HepG2 (cell line): ENCODE results near the gene C3orf70. TPM values are rescaled to one million over a fixed set of nuclear protein-coding genes. Genes with fewer than 3 reads are reported as not detected.

Experiments used
- ATAC-seq: fragments of 200-7000 bp; cut with Tn5 transposase; 3 replicates; pipeline ENCODE4 v1.9.1; 2020; ENCODE audit warnings: mild to moderate bottlenecking, moderate library complexity
- BruUV-seq: library from RNA; stranded (reverse); fragments of 400-500 nt; replicated peaks from 2 replicates; lab custom pipeline; 2021; lab: Mats Ljungman, UMichigan
- CTCF ChIA-PET: fragments of 300-600 bp; formaldehyde crosslinking; extraction: SDS; loops from one replicate; lab custom pipeline; 2021; ENCODE audit warnings: low total read pairs, inconsistent platforms, low intra/inter-chr PET ratio; lab: Yijun Ruan, JAX
- POLR2A ChIA-PET: fragments of 350-600 bp; sonication (Branson Sonifier 250); formaldehyde crosslinking; loops from one replicate; lab custom pipeline; 2020; ENCODE audit warnings: antibody characterized with exemption, inconsistent platforms; lab: Yijun Ruan, JAX
- DNase-seq: peaks from one replicate; pipeline ENCODE4 v3.0.0-alpha.2; 2015; ENCODE audit warnings: low spot score
- FAIRE-seq: peaks from 3 replicates; lab custom pipeline; 2011; peaks lifted over from hg19 to GRCh38; lab: Jason Lieb, UNC
- H2AFZ ChIP-seq: one replicate; pipeline ENCODE4 v1.6.1; 2011; ENCODE audit warnings: low read length, inconsistent platforms
- H3K27ac ChIP-seq: fragments of 300-600 bp; 3 replicates; pipeline ENCODE4 v1.8.0; 2011; ENCODE audit warnings: mixed run types, mild to moderate bottlenecking, mixed read lengths, low read length, inconsistent platforms; ENCODE audit not compliant: insufficient read depth; ENCODE audit errors: extremely low read length
- H3K27me3 ChIP-seq, 2 experiments: fragments of 200-600 bp in 1 of 2; 2 replicates in 1 of 2; 3 replicates in 1 of 2; pipeline versions ENCODE4 v1.6.0 to v1.8.0; 2011; ENCODE audit warnings: low read length in 2 of 2, mild to moderate bottlenecking in 2 of 2, moderate library complexity in 2 of 2, inconsistent platforms in 1 of 2; ENCODE audit not compliant: insufficient read depth in 2 of 2, control insufficient read depth in 1 of 2
- H3K36me3 ChIP-seq, 2 experiments: fragments of 200-600 bp in 1 of 2; replicated peaks in 1 of 2; 2 replicates in 1 of 2; 3 replicates in 1 of 2; pipeline versions ENCODE4 v1.5.1 to v1.8.0; 2011; ENCODE audit warnings: low read length in 2 of 2, inconsistent platforms in 1 of 2; ENCODE audit not compliant: insufficient read depth in 2 of 2, control insufficient read depth in 1 of 2
- H3K4me1 ChIP-seq: 2 replicates; pipeline ENCODE4 v1.5.1; 2012; ENCODE audit warnings: low read length, inconsistent platforms; ENCODE audit not compliant: insufficient read depth
- H3K4me2 ChIP-seq: 2 replicates; pipeline ENCODE4 v1.6.0; 2011; ENCODE audit warnings: low read depth, low read length, inconsistent platforms
- H3K4me3 ChIP-seq, 3 experiments: fragments of 200-600 bp in 1 of 3; sonication (generic), shearing (Covaris generic) in 1 of 3; replicated peaks in 1 of 3; 2 replicates each; pipeline ENCODE4 v1.5.1; 2011 to 2016; ENCODE audit warnings: low read length in 3 of 3, inconsistent platforms in 2 of 3, low read depth in 2 of 3, mild to moderate bottlenecking in 2 of 3, control low read depth in 1 of 3, mixed read lengths in 1 of 3; ENCODE audit not compliant: insufficient read depth in 1 of 3
- H3K79me2 ChIP-seq: one replicate; pipeline ENCODE4 v1.6.1; 2011; ENCODE audit warnings: low read length, inconsistent platforms; ENCODE audit not compliant: insufficient read depth
- H3K9ac ChIP-seq: 2 replicates; pipeline ENCODE4 v1.6.0; 2011; ENCODE audit warnings: mild to moderate bottlenecking, low read depth, low read length, inconsistent platforms; ENCODE audit not compliant: insufficient read depth
- H3K9me3 ChIP-seq: 2 replicates; pipeline ENCODE4 v1.5.1; 2012; ENCODE audit warnings: mild to moderate bottlenecking, low read length
- H4K20me1 ChIP-seq: 2 replicates; pipeline ENCODE4 v1.6.0; 2011; ENCODE audit warnings: inconsistent platforms, mild to moderate bottlenecking, low read length, moderate library complexity; ENCODE audit not compliant: insufficient read depth
- AGO2 ChIP-seq: fragments of 200-400 bp; formaldehyde crosslinking; optimal IDR thresholded peaks from 2 replicates; pipeline ENCODE3; 2017; ENCODE audit warnings: mild to moderate bottlenecking, low read depth, low read length, moderate library complexity
- FOXA3 ChIP-seq: IDR thresholded peaks from 2 replicates; pipeline ENCODE4 v1.6.1; 2016; ENCODE audit warnings: missing genetic modification reagents, missing compliant biosample characterization
- GATAD2A ChIP-seq: IDR thresholded peaks from 2 replicates; pipeline ENCODE4 v1.6.1; 2016
- IKZF4 ChIP-seq: sonication (generic); formaldehyde crosslinking; IDR thresholded peaks from 2 replicates; pipeline ENCODE4 v1.5.1; 2020; ENCODE audit warnings: borderline replicate concordance, mild to moderate bottlenecking, low read depth, missing genetic modification reagents; ENCODE audit errors: not compliant biosample characterization
- ISL2 ChIP-seq: sonication (generic); formaldehyde crosslinking; IDR thresholded peaks from 2 replicates; pipeline ENCODE4 v1.5.0; 2020; ENCODE audit warnings: missing genetic modification reagents
- SIX1 ChIP-seq: sonication (generic); formaldehyde crosslinking; IDR thresholded peaks from 2 replicates; pipeline ENCODE4 v1.4.0; 2020; ENCODE audit warnings: missing genetic modification reagents, borderline replicate concordance
- XRCC5 ChIP-seq: fragments of 200-400 bp; formaldehyde crosslinking; optimal IDR thresholded peaks from 2 replicates; pipeline ENCODE3; 2017; ENCODE audit warnings: mild to moderate bottlenecking, low read length
- ZKSCAN8 ChIP-seq: IDR thresholded peaks from 2 replicates; pipeline ENCODE4 v1.6.1; 2016; ENCODE audit warnings: borderline replicate concordance, missing genetic modification reagents, missing compliant biosample characterization
- ZNF773 ChIP-seq: sonication (generic); formaldehyde crosslinking; IDR thresholded peaks from 2 replicates; pipeline ENCODE4 v1.4.0; 2020; ENCODE audit warnings: missing genetic modification reagents, borderline replicate concordance
- ZNF775 ChIP-seq: sonication (generic); formaldehyde crosslinking; IDR thresholded peaks from 2 replicates; pipeline ENCODE4 v1.4.0; 2020; ENCODE audit warnings: missing genetic modification reagents, mild to moderate bottlenecking, moderate library complexity, borderline replicate concordance
- WGBS: methylation state at CpG from one replicate; pipeline ENCODE4 v1.1.6; 2017; ENCODE audit warnings: low lambda C conversion rate; 5-methylcytosine and 5-hydroxymethylcytosine counted together
- in situ Hi-C: cut with HindIII; loops from 2 replicates; pipeline ENCODE4 v1.10.0; 2017; ENCODE audit warnings: low pct_unique_long_range_greater_than_20kb; ENCODE audit not compliant: extremely low pct_ligation_motif_present
- intact Hi-C: fragments of 100-400 bp; cut with micrococcal nuclease; formaldehyde crosslinking; loops from one replicate; pipeline ENCODE4 v1.10.0; 2022; ENCODE audit not compliant: unreplicated experiment
- polyA plus RNA-seq, 8 experiments: library from polyadenylated mRNA; depleted of rRNA in 3 of 8; stranded (reverse) in 7 of 8; unstranded in 1 of 8; fragments of >200 nt; fragmentation: Illumina TruSeq in 4 of 8; extraction: Trizol in 4 of 8; gene quantifications; 2 replicates each; pipeline versions ENCODE4 v1.2.1 to v1.2.3, GENCODE V29; 2011 to 2016; ENCODE audit warnings: low read depth in 4 of 8, missing spikeins in 1 of 8, mixed read lengths in 1 of 8; ENCODE audit not compliant: insufficient read depth in 1 of 8
- total RNA-seq, 5 experiments: library from RNA; depleted of rRNA; stranded (reverse); fragments of >200 nt; fragmentation: Illumina TruSeq; extraction: Trizol; gene quantifications; 2 replicates each; pipeline ENCODE4 v1.2.3, GENCODE V29; 2016; ENCODE audit warnings: low read depth in 1 of 5
- TF ChIP-seq, protein P1 (sequence below): sonication (generic); formaldehyde crosslinking; conservative IDR thresholded peaks from 2 replicates; pipeline ENCODE4 v1.4.0; 2020; ENCODE audit warnings: mild to moderate bottlenecking, missing genetic modification reagents, moderate library complexity
- TF ChIP-seq, protein P2 (sequence below): sonication (generic); formaldehyde crosslinking; IDR thresholded peaks from 2 replicates; pipeline ENCODE4 v1.4.0; 2020; ENCODE audit warnings: missing genetic modification reagents

Gene C3orf70
- total and polyA plus RNA-seq, 2 of the 13 experiments (the other 11 are each of a cell fraction or from before 2014, with no cell fraction given): 0.79 to 2.4 TPM

DNA sequence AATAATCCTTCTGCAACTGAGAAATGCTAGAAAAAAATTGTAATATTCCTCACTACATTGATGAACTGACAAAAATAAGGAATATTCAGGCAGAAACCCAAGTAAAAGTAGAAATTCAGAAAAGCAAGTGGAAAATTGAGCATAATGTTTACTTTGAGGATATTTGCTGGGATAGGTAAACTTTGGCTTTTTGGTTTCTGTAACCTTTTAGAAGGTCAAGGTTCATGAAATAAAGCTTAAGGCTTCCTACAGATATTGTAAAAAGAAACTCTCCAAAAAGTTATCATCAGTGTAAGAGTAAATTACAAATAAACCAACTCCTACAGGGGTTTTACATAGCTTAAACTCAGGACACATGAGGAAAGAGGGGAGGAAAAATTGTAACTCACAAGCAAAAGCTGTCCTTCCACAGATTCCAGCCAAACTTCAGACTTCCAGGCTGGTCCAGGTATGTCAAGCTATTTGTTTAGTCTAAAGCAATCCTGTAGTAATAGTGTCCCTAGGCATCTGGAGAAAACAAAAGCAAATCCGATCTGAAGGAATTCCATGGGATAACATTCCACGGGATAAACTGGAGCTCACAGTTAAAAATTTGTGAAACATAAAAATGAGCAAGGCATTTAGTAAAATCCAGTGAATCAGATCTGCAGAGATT lies 21.1 kb downstream of the C3orf70 start:
- H2AFZ ChIP-seq: no peak overlapping the region
- H3K79me2 ChIP-seq: no peaks in the 10 kb centered on the region
- H3K27ac ChIP-seq: no peak overlapping the region
- in situ Hi-C loops (no loop called here), intact Hi-C loops (no loop called here)
- DNase-seq: peak; percentile 57
- H3K27me3 ChIP-seq: no peaks in the 10 kb centered on the region; a peak in 1 of 5 replicates
- peak; percentile 58 for FAIRE-seq
- ChIA-PET POLR2A (no interaction called here), CTCF (no interaction called here)
- 0% methylated on average over 2 of the region's 2 CpGs for WGBS
- no peaks in the 10 kb centered on the region for H3K36me3 ChIP-seq
- no TSS peak for BruUV-seq
- no peak overlapping the region for H3K9ac ChIP-seq
- no peaks in the 10 kb centered on the region for H3K9me3 ChIP-seq
- peak overlapping the region; percentile 32 for H3K4me2 ChIP-seq
- peak; percentile 81 for ATAC-seq
- no peaks in the 10 kb centered on the region for H4K20me1 ChIP-seq
- peaks cover 54% of the 10 kb centered on the region for H3K4me1 ChIP-seq
- H3K4me3 ChIP-seq: 0 out of 6 replicates have a peak overlapping the region, but pooled peaks of 1 of the 3 experiments have one; percentile 14
- TF ChIP-seq AGO2 (no peak), XRCC5 (no peak), ZNF775 (CRISPR knock-in tag) (no peak), ZNF773 (CRISPR knock-in tag) (no peak), ISL2 (CRISPR knock-in tag) (no peak; the same call in 1 of the 2 replicates), IKZF4 (CRISPR knock-in tag) (no peak), ZKSCAN8 (CRISPR knock-in tag) (no peak), SIX1 (CRISPR knock-in tag) (0 out of 2 replicates have a peak, but pooled peaks have one; percentile 9), GATAD2A (peak; percentile 15; the same call in 1 of the 2 replicates), FOXA3 (CRISPR knock-in tag) (0 out of 2 replicates have a peak, but pooled peaks have one; percentile 12)
- TF ChIP-seq, protein P1, sequence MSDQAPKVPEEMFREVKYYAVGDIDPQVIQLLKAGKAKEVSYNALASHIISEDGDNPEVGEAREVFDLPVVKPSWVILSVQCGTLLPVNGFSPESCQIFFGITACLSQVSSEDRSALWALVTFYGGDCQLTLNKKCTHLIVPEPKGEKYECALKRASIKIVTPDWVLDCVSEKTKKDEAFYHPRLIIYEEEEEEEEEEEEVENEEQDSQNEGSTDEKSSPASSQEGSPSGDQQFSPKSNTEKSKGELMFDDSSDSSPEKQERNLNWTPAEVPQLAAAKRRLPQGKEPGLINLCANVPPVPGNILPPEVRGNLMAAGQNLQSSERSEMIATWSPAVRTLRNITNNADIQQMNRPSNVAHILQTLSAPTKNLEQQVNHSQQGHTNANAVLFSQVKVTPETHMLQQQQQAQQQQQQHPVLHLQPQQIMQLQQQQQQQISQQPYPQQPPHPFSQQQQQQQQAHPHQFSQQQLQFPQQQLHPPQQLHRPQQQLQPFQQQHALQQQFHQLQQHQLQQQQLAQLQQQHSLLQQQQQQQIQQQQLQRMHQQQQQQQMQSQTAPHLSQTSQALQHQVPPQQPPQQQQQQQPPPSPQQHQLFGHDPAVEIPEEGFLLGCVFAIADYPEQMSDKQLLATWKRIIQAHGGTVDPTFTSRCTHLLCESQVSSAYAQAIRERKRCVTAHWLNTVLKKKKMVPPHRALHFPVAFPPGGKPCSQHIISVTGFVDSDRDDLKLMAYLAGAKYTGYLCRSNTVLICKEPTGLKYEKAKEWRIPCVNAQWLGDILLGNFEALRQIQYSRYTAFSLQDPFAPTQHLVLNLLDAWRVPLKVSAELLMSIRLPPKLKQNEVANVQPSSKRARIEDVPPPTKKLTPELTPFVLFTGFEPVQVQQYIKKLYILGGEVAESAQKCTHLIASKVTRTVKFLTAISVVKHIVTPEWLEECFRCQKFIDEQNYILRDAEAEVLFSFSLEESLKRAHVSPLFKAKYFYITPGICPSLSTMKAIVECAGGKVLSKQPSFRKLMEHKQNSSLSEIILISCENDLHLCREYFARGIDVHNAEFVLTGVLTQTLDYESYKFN (CRISPR knock-in tag): peak; percentile 36; the same call in 1 of the 2 replicates
- TF ChIP-seq, protein P2, sequence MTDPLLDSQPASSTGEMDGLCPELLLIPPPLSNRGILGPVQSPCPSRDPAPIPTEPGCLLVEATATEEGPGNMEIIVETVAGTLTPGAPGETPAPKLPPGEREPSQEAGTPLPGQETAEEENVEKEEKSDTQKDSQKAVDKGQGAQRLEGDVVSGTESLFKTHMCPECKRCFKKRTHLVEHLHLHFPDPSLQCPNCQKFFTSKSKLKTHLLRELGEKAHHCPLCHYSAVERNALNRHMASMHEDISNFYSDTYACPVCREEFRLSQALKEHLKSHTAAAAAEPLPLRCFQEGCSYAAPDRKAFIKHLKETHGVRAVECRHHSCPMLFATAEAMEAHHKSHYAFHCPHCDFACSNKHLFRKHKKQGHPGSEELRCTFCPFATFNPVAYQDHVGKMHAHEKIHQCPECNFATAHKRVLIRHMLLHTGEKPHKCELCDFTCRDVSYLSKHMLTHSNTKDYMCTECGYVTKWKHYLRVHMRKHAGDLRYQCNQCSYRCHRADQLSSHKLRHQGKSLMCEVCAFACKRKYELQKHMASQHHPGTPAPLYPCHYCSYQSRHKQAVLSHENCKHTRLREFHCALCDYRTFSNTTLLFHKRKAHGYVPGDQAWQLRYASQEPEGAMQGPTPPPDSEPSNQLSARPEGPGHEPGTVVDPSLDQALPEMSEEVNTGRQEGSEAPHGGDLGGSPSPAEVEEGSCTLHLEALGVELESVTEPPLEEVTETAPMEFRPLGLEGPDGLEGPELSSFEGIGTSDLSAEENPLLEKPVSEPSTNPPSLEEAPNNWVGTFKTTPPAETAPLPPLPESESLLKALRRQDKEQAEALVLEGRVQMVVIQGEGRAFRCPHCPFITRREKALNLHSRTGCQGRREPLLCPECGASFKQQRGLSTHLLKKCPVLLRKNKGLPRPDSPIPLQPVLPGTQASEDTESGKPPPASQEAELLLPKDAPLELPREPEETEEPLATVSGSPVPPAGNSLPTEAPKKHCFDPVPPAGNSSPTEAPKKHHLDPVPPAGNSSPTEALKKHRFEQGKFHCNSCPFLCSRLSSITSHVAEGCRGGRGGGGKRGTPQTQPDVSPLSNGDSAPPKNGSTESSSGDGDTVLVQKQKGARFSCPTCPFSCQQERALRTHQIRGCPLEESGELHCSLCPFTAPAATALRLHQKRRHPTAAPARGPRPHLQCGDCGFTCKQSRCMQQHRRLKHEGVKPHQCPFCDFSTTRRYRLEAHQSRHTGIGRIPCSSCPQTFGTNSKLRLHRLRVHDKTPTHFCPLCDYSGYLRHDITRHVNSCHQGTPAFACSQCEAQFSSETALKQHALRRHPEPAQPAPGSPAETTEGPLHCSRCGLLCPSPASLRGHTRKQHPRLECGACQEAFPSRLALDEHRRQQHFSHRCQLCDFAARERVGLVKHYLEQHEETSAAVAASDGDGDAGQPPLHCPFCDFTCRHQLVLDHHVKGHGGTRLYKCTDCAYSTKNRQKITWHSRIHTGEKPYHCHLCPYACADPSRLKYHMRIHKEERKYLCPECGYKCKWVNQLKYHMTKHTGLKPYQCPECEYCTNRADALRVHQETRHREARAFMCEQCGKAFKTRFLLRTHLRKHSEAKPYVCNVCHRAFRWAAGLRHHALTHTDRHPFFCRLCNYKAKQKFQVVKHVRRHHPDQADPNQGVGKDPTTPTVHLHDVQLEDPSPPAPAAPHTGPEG (CRISPR knock-in tag): 0 out of 2 replicates have a peak, but pooled peaks have one; percentile 45
